Mucosa of stomach (tissue), 1 donor: ENCODE results near the gene TMEM178B.

Experiments
- H3K27me3 ChIP-seq: one replicate; pipeline ENCODE4 v1.7.0; 2013; ENCODE audit warnings: mild to moderate bottlenecking, low read length; ENCODE audit not compliant: control insufficient read depth, insufficient read depth
- H3K36me3 ChIP-seq: one replicate; pipeline ENCODE4 v1.7.0; 2013; ENCODE audit warnings: low read length; ENCODE audit not compliant: control insufficient read depth, insufficient read depth
- H3K4me1 ChIP-seq: one replicate; pipeline ENCODE4 v1.7.0; 2013; ENCODE audit warnings: mild to moderate bottlenecking, low read length; ENCODE audit not compliant: control insufficient read depth, insufficient read depth
- H3K4me3 ChIP-seq: one replicate; pipeline ENCODE4 v1.7.0; 2013; ENCODE audit warnings: low read length
- H3K9ac ChIP-seq: one replicate; pipeline ENCODE4 v1.7.0; 2013; ENCODE audit warnings: mild to moderate bottlenecking, low read length, moderate library complexity
- H3K9me3 ChIP-seq: one replicate; pipeline ENCODE4 v1.7.0; 2013; ENCODE audit warnings: mild to moderate bottlenecking, low read length, moderate library complexity; ENCODE audit not compliant: control insufficient read depth
- donor health status: Pancreatic carcinoma.

The TMEM178B gene

DNA sequence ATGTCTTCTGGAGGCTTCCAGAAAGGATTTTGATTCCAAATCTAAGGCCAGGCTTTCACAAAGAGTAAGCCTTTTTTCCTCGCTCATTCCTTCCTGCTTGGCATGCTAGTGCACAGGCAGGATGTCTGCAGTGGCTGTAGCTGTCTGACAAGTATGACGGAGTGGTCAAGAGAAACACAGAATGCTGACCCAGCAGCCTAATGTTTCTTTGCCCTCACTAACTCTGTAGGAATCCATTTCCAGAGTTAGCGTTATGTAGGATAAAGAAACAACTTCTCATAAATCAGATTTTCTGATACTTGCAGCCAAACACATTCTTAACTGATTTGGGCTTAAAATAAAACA is 286.5 kb downstream of the TMEM178B start:
- Histone ChIP-seq H3K4me1 (no peaks in the 10 kb centered on the region), H3K27me3 (no peaks in the 10 kb centered on the region), H3K9ac (no peak overlapping the region), H3K4me3 (no peak overlapping the region), H3K36me3 (no peaks in the 10 kb centered on the region), H3K9me3 (no peaks in the 10 kb centered on the region)

DNA sequence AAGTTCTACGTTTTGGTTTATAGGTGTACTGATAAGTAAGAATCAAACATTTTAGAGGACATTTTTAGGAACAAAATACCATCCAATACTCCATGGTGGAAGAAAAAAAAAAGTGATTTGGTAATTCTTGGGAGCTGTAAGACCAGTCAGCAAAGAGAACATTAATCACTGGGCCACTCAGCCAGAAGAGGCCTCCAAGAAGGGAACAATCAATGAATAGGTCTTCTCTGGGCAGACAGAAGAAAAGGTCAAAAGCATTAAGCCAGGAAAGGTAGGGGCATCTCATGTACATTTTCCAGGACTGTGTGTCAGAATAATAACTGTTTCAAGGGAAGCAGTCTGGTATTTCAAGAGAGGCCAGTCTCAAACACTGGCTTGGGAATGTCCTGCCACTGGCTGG is 286.9 kb downstream of the TMEM178B start:
- H3K27me3 ChIP-seq = no peaks in the 10 kb centered on the region
- no peaks in the 10 kb centered on the region for H3K4me1 ChIP-seq
- no peak overlapping the region for H3K9ac ChIP-seq
- H3K9me3 ChIP-seq = no peaks in the 10 kb centered on the region
- no peaks in the 10 kb centered on the region for H3K36me3 ChIP-seq
- H3K4me3 ChIP-seq = no peak overlapping the region

DNA sequence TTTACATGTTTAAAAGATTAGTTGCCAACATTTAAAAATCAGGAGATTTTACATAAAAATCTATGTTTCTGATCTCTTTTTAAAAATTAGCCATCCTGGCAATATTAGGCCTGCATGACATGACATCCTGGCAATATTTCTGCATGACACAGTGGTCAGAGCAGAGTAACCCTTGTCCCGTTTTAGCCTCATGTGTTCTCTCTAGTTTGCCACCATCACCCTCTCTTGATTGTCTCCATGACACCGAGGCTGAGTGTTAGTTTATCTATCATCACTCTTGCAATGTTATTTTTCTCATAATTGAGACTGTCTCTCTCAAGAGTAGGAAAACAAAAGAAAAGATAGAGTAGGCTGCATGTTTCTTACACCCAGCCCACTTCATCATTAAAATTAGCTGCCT is 287.6 kb downstream of the TMEM178B start:
- no peaks in the 10 kb centered on the region for H3K9me3 ChIP-seq
- no peak overlapping the region for H3K9ac ChIP-seq
- no peaks in the 10 kb centered on the region for H3K4me1 ChIP-seq
- no peaks in the 10 kb centered on the region for H3K36me3 ChIP-seq
- no peaks in the 10 kb centered on the region for H3K27me3 ChIP-seq
- no peak overlapping the region for H3K4me3 ChIP-seq

DNA sequence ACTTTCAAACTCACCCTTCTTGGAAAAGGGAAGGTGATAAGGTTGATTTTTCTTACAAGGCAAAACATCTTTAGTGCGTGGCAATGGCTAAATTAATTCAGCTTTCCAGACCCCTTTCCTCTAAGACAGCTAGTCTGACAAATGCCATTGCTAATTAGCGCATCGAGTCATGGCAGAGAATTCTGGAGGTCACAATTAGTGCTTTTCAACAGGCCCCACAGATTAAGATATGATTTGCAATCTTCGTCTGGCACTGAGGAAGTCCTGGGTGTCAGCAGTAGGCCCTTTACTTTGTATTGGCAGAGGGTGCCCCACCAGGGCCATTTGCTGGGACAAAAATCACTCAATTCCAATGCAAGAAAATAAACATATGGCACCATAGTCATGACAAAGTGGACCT is 288.1 kb downstream of the TMEM178B start:
- H3K27me3 ChIP-seq = no peaks in the 10 kb centered on the region
- H3K4me3 ChIP-seq = no peak overlapping the region
- no peaks in the 10 kb centered on the region for H3K4me1 ChIP-seq

DNA sequence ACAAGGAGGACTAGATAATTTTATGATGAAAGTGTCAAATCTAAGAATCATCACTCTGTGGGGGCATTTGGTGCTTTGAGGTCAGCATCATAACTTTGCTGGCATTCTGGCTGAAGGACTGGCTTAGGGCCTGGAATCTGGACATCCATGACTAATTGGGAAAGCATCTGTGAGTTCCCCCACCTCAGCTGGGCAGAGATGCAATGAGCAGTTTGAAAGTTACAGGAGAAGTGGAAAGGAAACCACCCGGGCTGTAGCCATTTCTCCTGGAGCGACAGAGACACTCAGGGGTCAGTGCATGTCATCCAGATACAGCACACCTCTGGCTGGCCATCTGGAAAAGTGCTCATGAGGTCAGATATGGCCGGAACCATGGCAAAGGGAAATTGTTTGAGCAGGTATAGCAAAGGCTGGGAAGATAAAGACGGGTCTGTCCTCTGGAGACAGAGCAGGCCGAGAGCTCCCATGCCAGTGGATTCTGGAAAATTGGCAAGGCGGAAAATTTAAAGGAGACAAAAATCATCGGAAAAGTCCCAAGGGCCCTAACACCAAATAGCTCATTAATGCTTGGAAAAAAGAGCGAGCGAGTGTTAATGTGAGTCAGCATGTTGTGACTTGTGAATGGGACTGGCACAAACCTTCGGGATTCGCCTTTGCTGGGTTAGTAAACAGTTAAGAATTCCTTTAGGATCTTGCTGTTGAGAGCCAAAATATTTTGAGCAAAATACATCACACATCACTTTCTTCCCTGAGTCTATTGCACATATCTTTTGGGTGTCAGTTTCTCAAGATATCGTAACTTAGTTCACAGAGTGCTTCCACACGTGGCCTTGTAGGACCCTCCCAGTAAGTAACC is 288.9 kb downstream of the TMEM178B start:
- Histone ChIP-seq H3K27me3 (no peaks in the 10 kb centered on the region), H3K9me3 (no peaks in the 10 kb centered on the region), H3K9ac (no peak overlapping the region), H3K36me3 (no peaks in the 10 kb centered on the region), H3K4me3 (no peak overlapping the region), H3K4me1 (no peaks in the 10 kb centered on the region)

More for the DNA sequence above, 288.1 kb downstream of the TMEM178B start:
- no peak overlapping the region for H3K9ac ChIP-seq
- no peaks in the 10 kb centered on the region for H3K36me3 ChIP-seq
- H3K9me3 ChIP-seq = no peaks in the 10 kb centered on the region

DNA sequence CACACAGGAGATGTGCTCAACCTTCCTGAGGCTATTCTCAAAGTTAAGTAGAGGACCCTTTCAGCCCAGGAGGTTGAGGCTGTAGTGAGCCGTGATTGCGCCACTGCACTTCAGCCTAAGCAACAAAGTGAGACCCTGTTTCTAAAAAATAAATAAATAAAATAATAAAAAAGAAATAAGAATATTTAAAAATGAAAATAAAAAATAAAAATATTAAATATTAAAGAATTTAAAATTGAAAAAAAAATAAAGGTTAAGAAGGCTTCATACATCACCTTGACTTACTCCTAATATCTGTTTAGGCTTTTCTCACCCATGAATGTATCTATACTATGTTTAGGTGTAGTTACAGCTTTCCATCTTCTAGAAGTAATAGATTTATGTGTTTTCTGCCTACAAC is 289.9 kb downstream of the TMEM178B start:
- H3K4me3 ChIP-seq = no peak overlapping the region
- H3K27me3 ChIP-seq = no peaks in the 10 kb centered on the region
- H3K36me3 ChIP-seq = no peaks in the 10 kb centered on the region
- no peak overlapping the region for H3K9ac ChIP-seq
- no peaks in the 10 kb centered on the region for H3K9me3 ChIP-seq
- no peaks in the 10 kb centered on the region for H3K4me1 ChIP-seq

DNA sequence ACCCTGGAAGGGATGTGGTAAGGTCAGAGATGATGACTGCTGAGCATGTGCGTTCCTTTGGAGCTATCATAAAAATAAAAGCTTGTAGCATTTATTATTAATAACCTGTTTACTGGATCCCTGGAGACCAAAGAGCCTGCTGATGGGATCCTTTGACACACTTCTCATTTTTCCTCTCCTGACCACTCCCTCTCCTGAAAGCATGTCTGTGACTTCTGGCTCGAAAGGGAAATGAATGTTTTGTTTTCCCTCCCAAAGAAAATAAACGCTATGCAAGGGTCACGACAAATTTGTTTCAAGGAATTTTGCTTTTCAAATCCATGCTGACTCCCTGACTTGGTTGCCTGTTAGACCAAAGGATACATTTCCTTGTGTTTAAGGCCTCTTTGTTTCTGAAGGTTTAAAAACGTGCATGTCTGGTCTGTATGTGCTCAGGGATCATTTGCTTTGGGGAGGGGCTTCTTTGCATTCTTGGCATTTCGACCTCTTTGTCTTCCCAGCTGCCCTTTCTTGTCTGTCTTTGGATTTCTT is 292.3 kb downstream of the TMEM178B start:
- Histone ChIP-seq H3K27me3 (no peaks in the 10 kb centered on the region), H3K9me3 (no peaks in the 10 kb centered on the region), H3K9ac (no peak overlapping the region), H3K4me1 (no peaks in the 10 kb centered on the region), H3K36me3 (no peaks in the 10 kb centered on the region), H3K4me3 (no peak overlapping the region)

DNA sequence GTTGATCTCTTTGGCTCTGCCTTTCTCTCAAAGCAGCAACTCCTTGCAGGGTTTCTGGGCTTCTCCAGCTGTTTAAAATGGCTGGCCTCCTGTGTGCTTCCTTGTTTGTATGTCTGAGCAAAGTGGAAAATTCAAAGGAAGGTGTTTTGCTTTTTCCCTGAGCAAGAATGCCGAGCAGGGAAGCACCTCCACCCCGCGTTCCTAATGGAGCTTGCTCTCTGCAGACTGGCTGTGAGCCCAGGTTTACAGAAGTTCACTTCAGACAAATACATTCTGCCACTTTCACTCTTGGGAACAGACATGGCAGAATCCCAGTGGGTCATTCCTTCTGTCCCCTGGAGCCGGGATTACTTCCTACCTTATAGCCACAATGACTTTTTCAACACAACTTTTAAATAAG is 295.6 kb downstream of the TMEM178B start:
- H3K9me3 ChIP-seq = no peaks in the 10 kb centered on the region
- H3K4me3 ChIP-seq = no peak overlapping the region
- H3K36me3 ChIP-seq = no peaks in the 10 kb centered on the region
- no peaks in the 10 kb centered on the region for H3K27me3 ChIP-seq
- H3K9ac ChIP-seq = no peak overlapping the region
- H3K4me1 ChIP-seq = no peaks in the 10 kb centered on the region

DNA sequence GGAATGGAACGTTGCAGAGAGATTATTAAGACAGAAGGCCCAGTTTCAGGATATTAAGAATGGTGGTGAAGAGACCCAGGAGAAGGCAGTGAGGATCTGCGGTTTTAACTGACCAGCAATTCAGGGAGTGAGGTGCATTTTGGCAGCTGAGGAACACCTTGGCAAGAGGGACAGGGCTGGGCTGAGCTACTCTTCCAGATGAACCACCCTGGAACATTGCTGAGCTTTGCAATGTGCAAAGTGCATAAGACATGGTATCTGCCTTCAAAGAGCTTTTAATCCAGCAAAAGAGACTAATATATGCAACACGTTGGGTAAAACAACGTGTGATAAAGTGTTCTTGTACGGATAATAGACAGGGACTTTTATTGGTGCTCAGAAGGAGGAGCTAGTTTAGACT is 296.3 kb downstream of the TMEM178B start:
- Histone ChIP-seq H3K4me1 (no peaks in the 10 kb centered on the region), H3K36me3 (no peaks in the 10 kb centered on the region), H3K4me3 (no peak overlapping the region), H3K27me3 (no peaks in the 10 kb centered on the region), H3K9me3 (no peaks in the 10 kb centered on the region), H3K9ac (no peak overlapping the region)

DNA sequence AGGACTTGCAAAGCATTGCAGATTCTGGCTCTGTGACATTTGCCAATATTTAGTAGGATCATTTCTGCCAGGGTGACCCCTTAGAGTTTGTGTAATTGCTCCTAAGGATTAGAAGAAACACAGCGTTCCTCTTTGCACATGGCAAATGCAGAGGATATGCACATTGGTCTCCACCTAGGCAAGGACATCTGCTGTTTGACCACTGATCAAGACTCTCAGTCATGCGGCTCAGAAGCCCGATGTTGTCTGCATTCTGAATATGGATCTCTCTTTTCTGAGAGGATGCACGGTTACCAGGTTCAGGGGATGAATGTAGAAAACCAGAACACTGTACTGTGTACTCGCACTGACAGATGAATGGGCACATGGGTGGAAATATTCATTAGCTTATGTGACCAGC is 296.8 kb downstream of the TMEM178B start:
- Histone ChIP-seq H3K27me3 (no peaks in the 10 kb centered on the region), H3K9ac (no peak overlapping the region), H3K9me3 (no peaks in the 10 kb centered on the region), H3K36me3 (no peaks in the 10 kb centered on the region), H3K4me1 (no peaks in the 10 kb centered on the region), H3K4me3 (no peak overlapping the region)

DNA sequence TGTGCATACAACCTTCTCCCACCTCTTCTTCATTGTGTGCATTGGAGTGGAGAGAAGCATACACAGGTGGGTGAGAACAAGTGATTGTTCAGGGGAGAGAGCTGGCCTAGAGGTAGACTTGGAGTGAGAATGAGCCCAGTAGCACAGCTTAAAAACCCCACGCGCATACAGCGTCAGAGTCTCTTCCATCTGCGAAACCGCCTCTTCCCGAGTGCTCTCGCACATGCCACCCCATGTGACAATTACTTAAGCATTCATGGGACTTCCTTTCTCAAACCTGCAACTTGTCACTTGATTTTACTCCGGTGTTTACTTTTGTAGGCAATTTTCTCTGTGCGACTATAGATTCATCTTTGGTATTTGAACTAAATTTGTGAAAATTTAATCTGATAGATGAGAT is 300.6 kb downstream of the TMEM178B start:
- Histone ChIP-seq H3K36me3 (no peaks in the 10 kb centered on the region), H3K4me1 (no peaks in the 10 kb centered on the region), H3K9ac (no peak overlapping the region), H3K27me3 (no peaks in the 10 kb centered on the region), H3K4me3 (no peak overlapping the region), H3K9me3 (no peaks in the 10 kb centered on the region)

DNA sequence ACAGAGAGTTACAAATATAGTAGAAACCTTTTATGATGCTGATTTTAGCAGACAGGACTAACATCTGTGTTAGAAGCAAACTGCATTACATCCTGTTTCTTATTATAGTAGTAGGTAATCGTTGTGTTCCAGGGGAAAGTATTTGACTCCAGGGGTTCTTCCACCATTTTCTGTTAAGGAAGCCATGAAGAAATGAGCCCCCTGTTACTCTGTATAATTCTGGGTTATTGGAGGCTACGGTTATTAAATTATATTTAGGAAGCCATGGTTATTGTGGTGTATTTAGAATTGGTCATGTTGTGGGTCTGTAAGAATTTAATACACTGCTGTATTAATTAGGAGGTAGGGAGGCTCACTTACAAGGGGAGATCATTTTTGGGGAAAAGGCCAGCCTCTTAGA is 301.6 kb downstream of the TMEM178B start:
- no peaks in the 10 kb centered on the region for H3K9me3 ChIP-seq

More for the DNA sequence above, 301.6 kb downstream of the TMEM178B start:
- no peak overlapping the region for H3K4me3 ChIP-seq
- H3K27me3 ChIP-seq = no peaks in the 10 kb centered on the region
- H3K36me3 ChIP-seq = no peaks in the 10 kb centered on the region
- H3K9ac ChIP-seq = no peak overlapping the region
- H3K4me1 ChIP-seq = no peaks in the 10 kb centered on the region
